ENCODE results near the gene SORBS1.

The SORBS1 gene

GRCh38 chr10:95579835-95580535 is 18.8 kb upstream of the SORBS1 start:
- no peaks in the 10 kb centered on the region for H3K27me3 ChIP-seq

GRCh38 chr10:95579292-95579691 is 18.1 kb upstream of the SORBS1 start:
- no peak overlapping the region for H3K4me3 ChIP-seq
- no peak overlapping the region for H3K9ac ChIP-seq
- H3K27me3 ChIP-seq, result no peaks in the 10 kb centered on the region
- H3K9me3 ChIP-seq, result no peaks in the 10 kb centered on the region
- H3K36me3 ChIP-seq, result no peaks in the 10 kb centered on the region
- no peak for TF ChIP-seq Cebpa-rat (IDR thresholded peaks at IDR 0.05)
- H3K27ac ChIP-seq, result no peak overlapping the region
- H3K4me2 ChIP-seq, result no peak overlapping the region
- no peaks in the 10 kb centered on the region for H4K20me1 ChIP-seq
- peaks cover 9% of the 10 kb centered on the region; the same call in 1 of the 2 replicates for H3K4me1 ChIP-seq

More at GRCh38 chr10:95579835-95580535, 18.8 kb upstream of the SORBS1 start:
- no peaks in the 10 kb centered on the region for H3K36me3 ChIP-seq
- H3K4me2 ChIP-seq, result no peak overlapping the region
- no peak overlapping the region for H3K9ac ChIP-seq
- peaks cover 9% of the 10 kb centered on the region; the same call in 1 of the 2 replicates for H3K4me1 ChIP-seq
- H3K4me3 ChIP-seq, result no peak overlapping the region
- TF ChIP-seq Cebpa-rat (IDR thresholded peaks at IDR 0.05), result no peak
- H3K27ac ChIP-seq, result no peak overlapping the region
- no peaks in the 10 kb centered on the region for H4K20me1 ChIP-seq
- H3K9me3 ChIP-seq, result no peaks in the 10 kb centered on the region

- H3K9ac ChIP-seq, result no peak overlapping the region
- H3K27ac ChIP-seq, result no peak overlapping the region
- no peak overlapping the region for H3K4me2 ChIP-seq
- no peak for TF ChIP-seq Cebpa-rat (IDR thresholded peaks at IDR 0.05)
- H3K27me3 ChIP-seq, result no peaks in the 10 kb centered on the region
- H4K20me1 ChIP-seq, result no peaks in the 10 kb centered on the region
- H3K4me1 ChIP-seq, result peaks cover 5% of the 10 kb centered on the region; the same call in 1 of the 2 replicates
- no peaks in the 10 kb centered on the region for H3K9me3 ChIP-seq
- no peak overlapping the region for H3K4me3 ChIP-seq
- H3K36me3 ChIP-seq, result no peaks in the 10 kb centered on the region
These were observed 17.4 kb upstream of the SORBS1 start for GRCh38 chr10:95578619-95579018.

GRCh38 chr10:95574649-95575365 is 13.6 kb upstream of the SORBS1 start:
- no peak for TF ChIP-seq Cebpa-rat (IDR thresholded peaks at IDR 0.05)
- H3K27me3 ChIP-seq, result no peaks in the 10 kb centered on the region
- no peak overlapping the region for H3K9ac ChIP-seq
- H3K36me3 ChIP-seq, result no peaks in the 10 kb centered on the region
- no peak overlapping the region for H3K4me3 ChIP-seq
- H3K4me1 ChIP-seq, result no peaks in the 10 kb centered on the region
- no peaks in the 10 kb centered on the region for H3K9me3 ChIP-seq
- H3K27ac ChIP-seq, result no peak overlapping the region
- H4K20me1 ChIP-seq, result no peaks in the 10 kb centered on the region
- H3K4me2 ChIP-seq, result no peak overlapping the region

- Histone ChIP-seq H3K27ac (no peak overlapping the region), H3K36me3 (no peaks in the 10 kb centered on the region), H3K4me1 (no peaks in the 10 kb centered on the region), H3K4me2 (no peak overlapping the region), H3K4me3 (no peak overlapping the region), H4K20me1 (no peaks in the 10 kb centered on the region), H3K9ac (no peak overlapping the region), H3K27me3 (no peaks in the 10 kb centered on the region), H3K9me3 (no peaks in the 10 kb centered on the region)
- TF ChIP-seq Cebpa-rat (IDR thresholded peaks at IDR 0.05), result no peak
These were observed 12.9 kb upstream of the SORBS1 start for GRCh38 chr10:95573964-95574604.

- H3K4me2 ChIP-seq, result no peak overlapping the region
- no peak overlapping the region for H3K9ac ChIP-seq
- H3K9me3 ChIP-seq, result no peaks in the 10 kb centered on the region
- H3K27ac ChIP-seq, result no peak overlapping the region
- no peak for TF ChIP-seq Cebpa-rat (IDR thresholded peaks at IDR 0.05)
- H4K20me1 ChIP-seq, result no peaks in the 10 kb centered on the region
- no peaks in the 10 kb centered on the region for H3K36me3 ChIP-seq
- no peaks in the 10 kb centered on the region for H3K27me3 ChIP-seq
- H3K4me1 ChIP-seq, result no peaks in the 10 kb centered on the region
- no peak overlapping the region for H3K4me3 ChIP-seq
These were observed 12.4 kb upstream of the SORBS1 start for GRCh38 chr10:95573527-95573926.

- Histone ChIP-seq H3K27me3 (no peaks in the 10 kb centered on the region), H3K36me3 (no peaks in the 10 kb centered on the region), H3K27ac (no peak overlapping the region), H3K9ac (no peak overlapping the region), H3K9me3 (no peaks in the 10 kb centered on the region), H3K4me3 (no peak overlapping the region), H3K4me1 (no peaks in the 10 kb centered on the region), H3K4me2 (no peak overlapping the region), H4K20me1 (no peaks in the 10 kb centered on the region)
- no peak for TF ChIP-seq Cebpa-rat (IDR thresholded peaks at IDR 0.05)
These were observed 11.1 kb upstream of the SORBS1 start for GRCh38 chr10:95572131-95572820.

- no peak for TF ChIP-seq Cebpa-rat (IDR thresholded peaks at IDR 0.05)
- no peak overlapping the region for H3K4me3 ChIP-seq
- H4K20me1 ChIP-seq, result no peaks in the 10 kb centered on the region
- H3K27me3 ChIP-seq, result no peaks in the 10 kb centered on the region
- no peak overlapping the region for H3K9ac ChIP-seq
- H3K27ac ChIP-seq, result no peak overlapping the region
- no peak overlapping the region for H3K4me2 ChIP-seq
- no peaks in the 10 kb centered on the region for H3K4me1 ChIP-seq
- H3K9me3 ChIP-seq, result no peaks in the 10 kb centered on the region
- H3K36me3 ChIP-seq, result no peaks in the 10 kb centered on the region
These were observed 10.2 kb upstream of the SORBS1 start for GRCh38 chr10:95571390-95571789.

GRCh38 chr10:95569368-95569767 is 8.2 kb upstream of the SORBS1 start:
- Histone ChIP-seq H3K4me3 (no peak overlapping the region), H3K27me3 (no peaks in the 10 kb centered on the region), H3K9me3 (no peaks in the 10 kb centered on the region), H3K36me3 (no peaks in the 10 kb centered on the region), H4K20me1 (no peaks in the 10 kb centered on the region), H3K27ac (no peak overlapping the region), H3K4me2 (no peak overlapping the region), H3K4me1 (no peaks in the 10 kb centered on the region), H3K9ac (no peak overlapping the region)
- no peak for TF ChIP-seq Cebpa-rat (IDR thresholded peaks at IDR 0.05)
